ENCODE measurements around the gene TRIM16.
A peak's percentile ranks its signal among the peaks of the same experiment; 100 is the strongest.
"Not testable (repeated sequence)": the region's sequence is repeated elsewhere in the genome, so short reads cannot be mapped to it uniquely, and the experiment has no call there.

TRIM16 gene

DNA sequence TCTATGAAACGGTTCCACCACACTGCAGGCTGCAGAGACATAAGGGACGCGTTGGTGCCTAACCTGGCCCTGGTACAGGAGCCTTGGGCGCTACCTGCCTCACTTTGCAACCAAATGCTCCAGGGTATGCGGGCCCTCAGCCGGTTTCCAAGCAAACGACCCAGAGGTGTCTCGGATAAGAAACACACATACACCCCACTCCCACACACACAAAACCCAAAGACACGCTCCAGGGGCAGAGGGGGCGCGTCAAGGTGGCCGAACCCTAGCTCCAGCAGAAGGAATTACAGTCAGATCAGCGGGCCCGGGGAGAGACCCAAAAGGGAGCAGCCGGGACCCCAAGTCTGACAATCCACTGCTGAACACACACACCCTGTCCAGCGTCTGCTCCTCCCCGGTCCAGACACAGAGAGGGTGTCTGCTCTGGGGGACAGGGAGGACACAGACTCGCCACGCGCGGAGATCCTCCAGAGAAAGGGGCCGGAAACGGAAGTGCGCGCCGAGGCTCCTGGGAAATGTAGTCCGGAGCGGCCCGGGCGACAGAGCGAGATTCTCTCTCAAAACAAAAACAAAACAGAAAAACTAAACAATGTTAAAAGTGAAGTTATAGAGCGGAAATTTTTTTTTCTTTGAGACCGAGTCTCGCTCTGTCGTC lies at the start of gene TRIM16:
Gene TRIM16, minus strand, starts transcription at position 488 of the 655 bp plus-strand sequence. CDS start 32,702 bp downstream, outside the sequence.
- peak; percentile 40 for DNase-seq (ENCODE audit: low spot score)

DNA sequence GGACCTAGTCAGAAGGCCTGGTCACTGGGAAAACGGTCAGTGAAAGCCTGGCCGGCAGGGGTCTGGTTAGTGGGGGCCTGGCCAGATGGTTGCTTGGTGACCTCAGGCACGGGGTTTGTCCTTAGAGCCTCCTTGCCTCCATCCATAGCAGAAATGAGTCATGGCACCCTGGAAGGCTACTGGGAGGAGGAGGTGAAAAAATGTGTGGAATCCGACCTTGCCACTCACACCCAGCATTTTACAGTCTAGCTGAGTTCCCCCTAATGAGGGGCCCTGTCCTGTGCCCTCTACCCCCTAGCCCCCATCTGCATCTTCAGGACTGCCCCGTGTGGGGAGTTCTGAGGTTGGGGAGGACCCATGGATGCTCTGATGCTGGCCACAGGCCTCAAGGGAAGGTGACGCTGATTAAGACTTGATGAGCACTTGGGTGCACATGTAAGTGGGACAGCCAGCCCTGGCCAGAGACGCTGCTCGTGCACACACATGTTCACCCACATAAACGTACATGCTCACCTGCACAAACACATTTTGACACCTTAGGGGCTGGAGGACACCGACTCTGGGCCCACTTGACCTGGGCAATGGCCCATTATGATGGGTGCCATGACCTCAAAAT lies 49.2 kb upstream of the TRIM16 start:
- DNase-seq (ENCODE audit: low spot score); FAIRE-seq: not testable (repeated sequence)

More for the DNA sequence above, at the start of gene TRIM16:
- FAIRE-seq: not testable (repeated sequence)

DNA sequence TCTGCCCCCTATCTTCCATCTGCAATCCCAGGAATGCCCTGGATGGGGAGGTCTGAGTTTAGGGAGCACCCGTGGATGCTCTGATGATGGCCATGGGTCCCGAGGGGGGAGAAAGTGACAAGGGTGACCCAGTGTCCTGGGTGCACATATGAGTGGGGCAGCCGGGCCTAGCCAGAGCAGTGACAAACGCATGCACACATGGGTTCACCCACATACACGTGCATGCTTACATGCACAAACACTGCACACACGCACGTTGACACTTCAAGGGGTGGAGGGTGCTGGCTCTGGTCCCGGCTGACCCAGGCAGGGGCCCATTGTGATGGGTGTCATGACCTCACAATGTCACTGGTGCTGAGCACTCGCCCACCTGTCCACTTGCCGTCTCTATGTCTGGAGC lies 47.8 kb upstream of the TRIM16 start, which contains the start of gene TBC1D26:
Gene TBC1D26, plus strand, starts transcription at position 384 of the 400 bp plus-strand sequence. CDS start 3,066 bp downstream, outside the sequence.
- not testable (repeated sequence) for FAIRE-seq

DNA sequence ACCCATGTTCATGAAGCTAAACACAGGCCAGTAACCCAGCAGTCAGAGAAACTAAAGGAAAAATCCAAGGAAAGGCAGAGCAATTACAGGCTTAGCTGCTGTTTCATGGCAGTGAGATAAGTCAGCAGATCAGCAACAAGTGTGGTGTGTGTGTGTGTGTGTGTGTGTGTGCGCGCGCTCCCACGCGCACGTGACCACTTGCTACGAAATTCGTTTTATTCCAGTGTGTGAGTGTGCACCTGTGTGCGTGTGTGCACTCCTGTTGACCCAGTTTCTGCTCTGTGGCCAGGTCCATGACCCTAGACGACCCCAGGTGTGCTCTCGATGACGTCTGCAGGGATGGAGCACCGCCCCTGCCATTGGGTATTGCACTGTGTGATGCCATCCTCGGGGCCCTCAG lies 46.4 kb upstream of the TRIM16 start:
- not testable (repeated sequence) for FAIRE-seq; DNase-seq (ENCODE audit: low spot score)

More for the DNA sequence above, 47.8 kb upstream of the TRIM16 start, which contains the start of gene TBC1D26:
- not testable (repeated sequence) for DNase-seq (ENCODE audit: low spot score)

DNA sequence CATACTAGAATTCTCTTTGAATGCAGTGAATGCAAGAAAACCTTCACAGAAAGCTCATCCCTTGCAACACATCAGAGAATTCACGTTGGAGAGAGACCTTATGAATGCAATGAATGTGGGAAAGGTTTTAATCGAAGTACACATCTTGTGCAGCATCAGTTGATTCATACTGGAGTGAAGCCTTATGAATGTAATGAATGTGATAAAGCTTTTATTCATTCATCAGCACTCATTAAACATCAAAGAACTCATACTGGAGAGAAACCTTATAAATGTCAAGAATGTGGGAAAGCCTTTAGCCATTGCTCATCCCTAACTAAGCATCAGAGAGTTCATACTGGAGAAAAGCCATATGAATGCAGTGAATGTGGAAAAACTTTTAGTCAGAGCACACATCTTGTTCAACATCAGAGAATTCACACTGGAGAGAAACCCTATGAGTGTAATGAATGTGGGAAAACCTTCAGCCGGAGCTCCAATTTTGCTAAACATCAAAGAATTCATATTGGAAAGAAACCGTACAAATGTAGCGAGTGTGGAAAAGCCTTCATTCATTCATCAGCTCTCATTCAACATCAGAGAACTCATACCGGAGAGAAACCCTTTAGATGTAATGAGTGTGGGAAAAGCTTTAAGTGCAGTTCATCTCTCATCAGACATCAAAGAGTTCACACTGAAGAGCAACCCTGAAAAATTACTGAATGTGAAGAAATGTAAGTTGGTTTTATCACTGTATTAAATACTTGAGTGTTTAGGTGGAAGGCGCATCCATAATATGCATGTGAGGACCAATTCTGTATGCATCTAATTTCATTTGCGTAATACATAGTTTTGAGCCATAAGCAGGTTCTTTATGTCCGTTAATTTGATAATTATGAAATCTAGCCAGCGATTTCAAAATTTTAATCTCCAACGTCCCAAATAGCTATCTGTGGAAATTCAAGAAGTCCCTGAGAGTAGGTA lies 32.8 kb upstream of the TRIM16 start:
- not testable (repeated sequence) for DNase-seq (ENCODE audit: low spot score); FAIRE-seq

DNA sequence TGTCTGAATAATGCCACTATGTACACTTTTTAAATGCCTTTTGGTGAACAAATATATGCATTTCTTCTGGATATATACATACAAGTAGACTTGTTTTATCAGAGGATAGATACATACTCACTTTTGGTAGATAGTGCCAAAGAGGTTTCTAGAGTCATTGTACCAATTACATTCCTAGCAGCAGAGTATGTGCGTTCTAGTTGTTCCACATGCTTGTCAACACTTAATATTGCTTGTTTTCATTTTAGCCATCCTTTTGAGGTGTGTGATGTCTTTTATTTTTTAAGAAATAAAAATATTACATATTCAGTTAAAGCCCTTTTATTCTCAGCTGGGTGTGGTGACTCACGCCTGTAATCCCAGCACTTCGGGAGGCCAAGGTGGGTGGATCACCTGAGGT lies 24.8 kb upstream of the TRIM16 start:
- not testable (repeated sequence) for FAIRE-seq; DNase-seq (ENCODE audit: low spot score)

DNA sequence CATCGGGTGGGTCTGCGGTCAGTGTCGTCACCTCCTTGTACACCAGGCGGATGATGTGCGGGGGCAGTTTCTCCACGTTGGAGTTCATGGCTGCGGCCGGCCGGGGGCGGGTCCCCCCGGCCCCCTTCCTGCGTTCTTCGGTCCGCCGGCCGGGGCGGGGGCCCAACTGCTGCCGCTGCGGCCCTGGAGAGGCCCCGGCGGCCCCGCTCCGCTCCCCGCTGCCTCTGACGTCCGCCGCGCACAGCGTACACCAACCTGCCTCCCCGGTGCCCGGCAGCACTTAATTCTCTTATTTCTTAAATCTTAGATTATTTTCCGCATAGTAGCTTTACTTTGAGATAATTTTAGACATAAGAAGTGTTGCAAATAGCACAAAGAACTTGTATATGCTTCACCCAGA lies 20.7 kb upstream of the TRIM16 start:
- FAIRE-seq; DNase-seq (ENCODE audit: low spot score): not testable (repeated sequence)

DNA sequence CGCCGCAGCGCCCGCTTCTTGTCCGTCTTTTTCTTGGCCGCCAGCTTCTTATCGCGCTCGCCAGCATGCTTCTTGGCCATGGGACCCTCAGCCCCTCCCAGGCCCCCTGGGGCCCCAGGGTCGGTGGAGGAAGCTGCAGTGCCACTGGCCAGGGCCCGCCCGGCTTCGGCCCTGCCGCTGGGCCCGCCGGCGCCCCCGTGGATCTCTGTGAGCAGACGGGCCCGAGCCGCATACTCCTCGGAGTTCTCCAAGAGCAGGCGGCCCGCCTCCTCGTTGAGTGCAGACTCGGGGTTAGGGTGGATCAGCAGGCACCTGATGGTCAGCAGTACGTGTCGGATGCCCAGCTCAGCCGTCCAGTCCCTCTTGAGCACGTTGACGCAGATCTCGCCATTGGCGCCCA lies 20.1 kb upstream of the TRIM16 start:
- not testable (repeated sequence) for FAIRE-seq; DNase-seq (ENCODE audit: low spot score)

DNA sequence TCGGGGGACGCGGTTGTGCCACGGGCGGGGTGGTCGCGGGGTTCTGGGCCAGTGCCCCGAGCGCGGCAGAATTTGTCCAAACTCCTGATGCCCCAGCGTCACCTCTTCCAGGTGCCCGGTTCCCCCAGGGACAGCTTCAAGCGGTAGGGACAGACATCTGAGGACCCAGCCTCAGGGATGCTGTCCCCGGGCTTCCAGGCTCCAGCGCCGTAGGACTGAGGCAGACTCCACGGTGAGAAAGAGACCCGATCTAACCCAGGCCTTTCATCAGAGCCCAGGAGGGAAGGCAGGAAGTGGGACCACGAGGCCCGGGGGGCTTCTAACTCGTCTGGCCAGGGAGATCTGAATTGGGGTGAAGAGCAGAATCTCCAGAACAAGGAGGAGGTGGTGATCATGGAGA lies 15.8 kb upstream of the TRIM16 start:
- not testable (repeated sequence) for DNase-seq (ENCODE audit: low spot score); FAIRE-seq

DNA sequence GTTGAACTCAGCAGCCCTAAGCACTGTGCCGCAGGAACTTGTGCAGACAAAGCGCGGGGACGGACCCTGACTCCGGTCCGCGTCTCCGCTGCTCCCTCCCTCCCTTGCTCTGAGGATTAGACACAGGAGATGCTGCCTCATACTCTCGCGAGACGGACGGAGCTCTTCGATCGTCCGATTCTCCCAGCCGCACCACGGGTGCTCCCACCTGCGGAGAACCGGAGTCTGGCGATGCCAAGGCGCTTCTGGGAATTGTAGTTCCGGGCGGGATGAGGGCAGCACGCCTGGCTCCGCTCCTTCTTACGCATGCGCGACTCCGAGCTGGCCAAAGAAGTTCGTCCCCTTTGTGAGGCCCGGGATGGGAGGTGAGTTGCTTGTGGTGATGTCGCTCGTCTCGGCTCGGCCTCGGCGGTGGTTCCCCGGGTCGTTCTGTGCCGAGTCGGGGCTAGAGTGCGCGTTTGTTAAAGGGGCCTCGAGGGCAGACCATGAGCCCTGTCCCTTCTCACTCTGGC lies 15.4 kb upstream of the TRIM16 start, which contains the start of gene ZNF286A:
Gene ZNF286A, plus strand, starts transcription at position 340 of the 512 bp plus-strand sequence. CDS start 578 bp downstream, outside the sequence.
- DNase-seq (ENCODE audit: low spot score): peak; percentile 95
- FAIRE-seq: not testable (repeated sequence)

DNA sequence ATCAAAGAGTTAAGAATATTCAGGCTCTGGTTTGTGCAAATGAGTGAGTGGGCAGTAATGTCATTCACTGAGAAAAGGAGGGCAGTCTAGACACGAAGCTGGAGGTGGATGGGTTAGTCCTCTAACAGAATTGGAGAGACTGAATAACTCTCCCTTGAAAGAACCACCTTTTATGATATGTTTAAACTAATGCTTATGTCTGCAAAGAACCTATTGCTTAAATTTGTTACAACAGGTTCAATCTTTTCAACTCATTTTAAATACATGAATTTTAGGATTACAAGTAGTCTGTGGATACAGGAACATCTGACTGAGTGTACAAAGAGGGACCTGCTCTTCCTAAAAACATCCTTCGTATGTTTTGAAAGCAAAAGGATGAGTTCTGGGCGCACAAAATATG lies 14.9 kb upstream of the TRIM16 start:
- not testable (repeated sequence) for DNase-seq (ENCODE audit: low spot score); FAIRE-seq

DNA sequence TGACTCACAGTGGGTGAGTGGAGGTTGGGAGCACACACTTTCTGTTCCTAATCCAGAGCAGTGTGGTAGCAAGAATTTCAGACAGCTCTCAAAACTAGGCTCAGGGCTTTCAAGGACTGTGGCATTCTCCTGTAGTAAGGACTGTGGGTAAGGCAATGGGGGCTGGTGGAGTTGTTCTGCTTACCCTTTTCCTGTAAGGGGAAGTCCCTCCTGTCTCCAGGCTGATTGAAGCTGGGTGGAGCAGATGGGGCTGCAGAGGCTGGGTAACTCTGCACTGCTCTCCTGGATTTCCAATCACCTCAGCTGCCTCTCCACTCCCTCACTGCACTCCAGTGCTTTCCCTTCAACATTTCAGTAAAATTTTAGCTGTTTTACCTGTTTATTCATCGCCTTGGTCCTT lies 3.4 kb upstream of the TRIM16 start:
- not testable (repeated sequence) for FAIRE-seq; DNase-seq (ENCODE audit: low spot score)

DNA sequence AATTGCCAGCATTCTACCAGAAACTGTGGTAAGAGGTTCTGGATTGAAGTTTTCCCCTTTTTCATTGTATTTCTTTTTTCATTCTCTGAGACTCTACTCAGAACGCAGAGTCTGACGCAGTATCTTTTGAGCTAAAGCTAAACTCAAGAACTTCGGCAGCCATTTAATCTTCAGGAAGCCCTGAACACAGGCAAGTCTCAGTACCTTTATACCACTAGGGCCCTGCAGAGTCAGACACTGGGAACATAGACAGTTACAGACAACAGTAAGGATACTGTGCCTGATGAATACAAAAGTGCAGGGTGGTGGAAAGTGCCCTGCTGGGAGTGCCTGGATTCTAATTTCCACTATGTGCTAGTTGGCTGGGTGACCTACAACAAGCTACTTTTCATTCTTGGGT lies 976 bp downstream of the TRIM16 start:
- FAIRE-seq; DNase-seq (ENCODE audit: low spot score): not testable (repeated sequence)

DNA sequence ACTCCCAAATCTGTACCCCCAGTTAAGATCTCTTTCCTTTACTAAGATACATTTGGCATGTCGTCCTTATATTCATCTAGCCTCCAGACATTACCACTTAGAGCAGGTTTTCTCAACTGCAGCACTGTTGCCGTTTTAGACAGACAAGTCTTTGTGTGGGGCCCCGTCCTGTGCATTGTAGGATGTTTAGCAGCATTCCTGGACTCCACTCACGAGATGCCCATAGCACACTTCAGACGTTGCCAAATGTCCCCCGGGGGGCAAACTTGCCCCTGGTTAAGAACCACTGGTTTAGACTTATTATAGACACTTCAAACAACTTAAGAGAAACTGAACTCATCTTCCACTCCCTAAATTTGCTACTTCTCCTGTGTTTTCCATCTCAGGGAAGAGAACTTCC lies 8.1 kb downstream of the TRIM16 start:
- not testable (repeated sequence) for FAIRE-seq; DNase-seq (ENCODE audit: low spot score)

DNA sequence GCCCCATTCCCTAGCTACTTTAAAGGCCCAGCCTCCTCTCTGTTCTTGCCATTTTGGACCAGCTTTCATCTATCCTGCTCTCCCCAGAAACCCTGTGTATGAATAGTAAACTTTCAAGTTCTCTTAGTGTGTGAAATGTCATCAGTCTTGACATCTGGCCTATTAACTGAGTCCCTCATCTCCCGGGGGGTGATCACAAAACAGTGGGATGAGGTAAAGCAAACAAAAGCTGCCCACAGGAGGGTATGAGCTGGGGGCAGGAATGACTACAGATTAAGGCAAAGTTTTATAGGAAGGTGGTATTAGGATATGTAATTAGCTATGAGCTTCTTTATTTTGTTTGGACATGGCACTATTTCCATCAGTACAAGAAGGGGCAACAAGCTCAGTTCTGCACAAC lies 9.5 kb downstream of the TRIM16 start:
- not testable (repeated sequence) for DNase-seq (ENCODE audit: low spot score); FAIRE-seq

DNA sequence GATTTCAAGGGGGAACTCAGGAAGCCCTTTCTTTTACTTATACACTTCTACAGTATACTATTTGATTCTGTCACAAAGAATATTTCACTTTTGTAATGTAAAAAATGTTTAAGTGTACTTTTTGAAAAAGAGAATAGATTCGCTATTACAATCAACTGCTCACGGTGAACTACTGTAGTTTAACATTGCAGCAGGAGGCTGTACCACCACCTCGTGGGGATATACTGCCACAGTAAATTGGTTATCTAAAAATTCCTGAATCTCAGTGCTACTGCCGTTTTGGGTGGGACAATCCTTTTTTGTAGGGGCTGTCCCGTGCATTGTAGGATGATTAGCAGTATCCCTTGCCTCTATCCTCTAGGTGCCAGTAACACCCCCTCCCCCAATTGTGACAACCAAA lies 14.6 kb downstream of the TRIM16 start:
- not testable (repeated sequence) for FAIRE-seq; DNase-seq (ENCODE audit: low spot score)

DNA sequence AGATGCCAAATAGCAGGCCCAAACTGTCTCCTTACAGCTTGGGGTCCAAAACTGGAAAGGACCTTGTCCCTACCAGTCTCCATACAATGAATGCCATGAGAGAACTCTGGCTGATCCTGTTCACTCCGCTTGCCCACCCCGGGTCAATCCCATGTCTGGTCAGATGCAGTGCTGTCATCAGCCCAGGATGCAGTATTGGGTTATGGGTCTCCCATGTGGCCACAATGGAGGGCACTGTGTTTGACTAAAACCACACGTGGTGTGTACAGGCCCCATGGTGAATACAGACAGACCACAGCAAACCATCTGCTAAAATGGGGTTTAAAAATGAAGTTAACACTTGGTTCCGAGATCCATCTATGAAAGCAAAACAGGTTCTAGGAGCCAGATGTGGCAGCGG lies 20.4 kb downstream of the TRIM16 start:
- DNase-seq (ENCODE audit: low spot score) (no peak), FAIRE-seq (no peak)

DNA sequence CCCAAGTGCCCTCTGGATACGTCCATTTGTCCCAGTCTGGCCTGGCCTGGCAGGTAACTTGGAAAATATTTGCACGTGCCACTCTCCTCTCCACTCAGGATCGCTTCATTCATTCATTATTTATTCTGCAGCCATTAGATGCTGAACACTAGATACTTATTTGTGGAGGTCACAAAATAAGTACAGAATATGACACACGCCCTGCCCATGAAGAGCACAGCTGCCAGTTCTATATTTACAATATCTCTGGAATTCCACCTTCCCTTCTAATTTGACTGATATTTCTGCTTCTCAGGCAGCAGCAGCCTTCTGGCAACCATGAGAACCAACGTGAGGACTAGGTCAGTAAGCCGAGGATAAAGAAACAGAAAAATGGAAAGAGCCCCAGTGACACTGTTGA lies 20.9 kb downstream of the TRIM16 start:
- DNase-seq (ENCODE audit: low spot score) (no peak), FAIRE-seq (no peak)

DNA sequence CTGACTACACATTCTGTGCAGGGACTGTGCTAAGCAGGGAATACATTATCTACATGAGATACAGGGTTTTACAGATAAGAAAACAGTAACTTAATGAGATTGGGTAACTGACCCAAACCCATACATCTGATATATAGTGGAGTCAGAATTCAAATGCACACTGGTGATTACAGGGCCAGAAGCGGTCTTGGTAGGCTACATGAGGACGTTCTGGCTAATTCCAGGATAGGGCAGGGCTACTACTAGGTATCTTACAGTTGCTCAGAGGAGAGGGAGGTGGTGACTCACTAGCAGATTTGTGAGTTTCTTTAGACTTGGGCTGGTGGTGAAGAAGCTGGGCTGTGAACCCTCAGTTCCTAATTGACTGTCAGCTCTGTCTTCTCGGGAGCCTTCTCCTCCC lies 21.4 kb downstream of the TRIM16 start:
- FAIRE-seq (no peak), DNase-seq (ENCODE audit: low spot score) (no peak)

DNA sequence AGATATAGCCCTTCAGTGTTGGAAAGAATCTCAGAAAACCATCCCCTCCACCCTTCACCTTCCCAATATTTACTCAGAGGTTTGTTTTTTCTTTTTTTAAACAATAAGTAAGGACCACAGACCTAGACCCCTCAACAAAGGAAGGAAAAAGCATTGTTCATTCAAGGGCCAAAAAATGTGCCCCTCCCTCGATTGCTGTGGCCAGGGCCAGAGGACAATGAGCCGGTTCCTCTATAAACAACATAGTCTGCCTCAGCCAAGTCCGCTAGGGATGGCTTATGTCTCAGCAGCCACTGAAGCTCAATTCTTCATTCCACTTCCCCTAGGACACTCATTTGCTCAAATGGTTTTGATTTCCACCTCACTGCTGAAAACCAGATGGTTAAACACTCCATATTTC lies 24.0 kb downstream of the TRIM16 start:
- no peak for DNase-seq (ENCODE audit: low spot score)
- FAIRE-seq: no peak

DNA sequence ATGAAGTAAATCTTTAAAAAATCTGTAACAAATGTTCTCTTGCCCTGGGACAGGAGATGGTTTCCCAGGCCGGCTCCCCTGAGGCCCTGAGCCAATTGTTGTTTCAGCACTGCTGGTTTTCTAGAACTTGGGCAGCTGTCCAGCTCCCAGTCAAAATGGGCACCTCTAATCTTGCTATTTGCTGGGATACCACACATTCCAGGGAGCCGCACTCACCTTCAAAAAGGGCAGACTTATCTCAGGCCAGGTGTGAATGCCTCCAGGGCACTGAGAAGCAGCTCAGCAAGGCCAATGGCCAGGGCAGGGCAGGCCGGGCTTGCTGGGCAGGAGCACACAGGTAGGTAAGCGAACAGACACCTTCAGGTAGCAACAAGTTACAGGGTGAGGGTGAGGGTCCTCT lies 24.4 kb downstream of the TRIM16 start:
- no peak for FAIRE-seq
- DNase-seq (ENCODE audit: low spot score): peak; percentile 39

Measured in urothelium cell line (cell line).